Measurements from ENCODE around the gene DLGAP1. TPM values are rescaled to one million over a fixed set of nuclear protein-coding genes. Genes with fewer than 3 reads are reported as not detected.
A peak's percentile ranks its signal among the peaks of the same experiment; 100 is the strongest.

DLGAP1 gene
- total and polyA plus RNA-seq, 2 experiments from 2014 or later, result 17.0 to 48.5 TPM

- peaks cover 4% of the 10 kb centered on the region; the same call in 1 of the 2 replicates for H3K36me3 ChIP-seq (ENCODE audit: insufficient read depth)
- peak; percentile 75 for ATAC-seq
- peak overlapping the region; percentile 98 for H3K27ac ChIP-seq (ENCODE audit: low read depth)
- no peaks in the 10 kb centered on the region for H3K9me2 ChIP-seq (ENCODE audit: insufficient read depth)
- Mint-ChIP-seq H3K4me3 (no peak overlapping the region), H3K27ac (no peak overlapping the region), H3K9me3 (no peaks in the 10 kb centered on the region; the same call in 2 of the 3 replicates), H3K27me3 (ENCODE audit: insufficient read depth, low read depth, poor library complexity) (peaks cover 9% of the 10 kb centered on the region), H3K4me1 (peaks cover 27% of the 10 kb centered on the region), H3K36me3 (ENCODE audit: low read depth) (peaks cover 6% of the 10 kb centered on the region; the same call in 1 of the 3 replicates)
- H3F3A ChIP-seq (replicated peaks; ENCODE audit: low read depth), result peaks cover 11% of the 10 kb centered on the region
- DNase-seq (ENCODE audit: low spot score), result peak; percentile 94
- H2AFZ ChIP-seq, result no peak overlapping the region
- H3K4me3 ChIP-seq, result peak overlapping the region; percentile 70
- TF ChIP-seq NANOG (IDR thresholded peaks at IDR 0.05; ENCODE audit: borderline replicate concordance) (peak; percentile 97), CREB1 (CRISPR knock-in tag; IDR thresholded peaks at IDR 0.05; ENCODE audit: low read depth) (peak; percentile 26; the same call in 1 of the 2 replicates), REST (IDR thresholded peaks at IDR 0.05; ENCODE audit: unreplicated experiment) (no peak), STAT1 (IDR thresholded peaks at IDR 0.05; ENCODE audit: unreplicated experiment) (no peak), CTCF (conservative IDR thresholded peaks at IDR 0.05; ENCODE audit: low read depth in 2 of 2) (no peak), ZNF114 (CRISPR knock-in tag; IDR thresholded peaks at IDR 0.05) (no peak), POLR2AphosphoS5 (IDR thresholded peaks at IDR 0.05; ENCODE audit: low read depth) (peak; percentile 55)
- TF ChIP-seq, protein P1, sequence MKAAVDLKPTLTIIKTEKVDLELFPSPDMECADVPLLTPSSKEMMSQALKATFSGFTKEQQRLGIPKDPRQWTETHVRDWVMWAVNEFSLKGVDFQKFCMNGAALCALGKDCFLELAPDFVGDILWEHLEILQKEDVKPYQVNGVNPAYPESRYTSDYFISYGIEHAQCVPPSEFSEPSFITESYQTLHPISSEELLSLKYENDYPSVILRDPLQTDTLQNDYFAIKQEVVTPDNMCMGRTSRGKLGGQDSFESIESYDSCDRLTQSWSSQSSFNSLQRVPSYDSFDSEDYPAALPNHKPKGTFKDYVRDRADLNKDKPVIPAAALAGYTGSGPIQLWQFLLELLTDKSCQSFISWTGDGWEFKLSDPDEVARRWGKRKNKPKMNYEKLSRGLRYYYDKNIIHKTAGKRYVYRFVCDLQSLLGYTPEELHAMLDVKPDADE (IDR thresholded peaks at IDR 0.05), result peak; percentile 47; the same call in 1 of the 2 replicates
- TF ChIP-seq, protein P2, sequence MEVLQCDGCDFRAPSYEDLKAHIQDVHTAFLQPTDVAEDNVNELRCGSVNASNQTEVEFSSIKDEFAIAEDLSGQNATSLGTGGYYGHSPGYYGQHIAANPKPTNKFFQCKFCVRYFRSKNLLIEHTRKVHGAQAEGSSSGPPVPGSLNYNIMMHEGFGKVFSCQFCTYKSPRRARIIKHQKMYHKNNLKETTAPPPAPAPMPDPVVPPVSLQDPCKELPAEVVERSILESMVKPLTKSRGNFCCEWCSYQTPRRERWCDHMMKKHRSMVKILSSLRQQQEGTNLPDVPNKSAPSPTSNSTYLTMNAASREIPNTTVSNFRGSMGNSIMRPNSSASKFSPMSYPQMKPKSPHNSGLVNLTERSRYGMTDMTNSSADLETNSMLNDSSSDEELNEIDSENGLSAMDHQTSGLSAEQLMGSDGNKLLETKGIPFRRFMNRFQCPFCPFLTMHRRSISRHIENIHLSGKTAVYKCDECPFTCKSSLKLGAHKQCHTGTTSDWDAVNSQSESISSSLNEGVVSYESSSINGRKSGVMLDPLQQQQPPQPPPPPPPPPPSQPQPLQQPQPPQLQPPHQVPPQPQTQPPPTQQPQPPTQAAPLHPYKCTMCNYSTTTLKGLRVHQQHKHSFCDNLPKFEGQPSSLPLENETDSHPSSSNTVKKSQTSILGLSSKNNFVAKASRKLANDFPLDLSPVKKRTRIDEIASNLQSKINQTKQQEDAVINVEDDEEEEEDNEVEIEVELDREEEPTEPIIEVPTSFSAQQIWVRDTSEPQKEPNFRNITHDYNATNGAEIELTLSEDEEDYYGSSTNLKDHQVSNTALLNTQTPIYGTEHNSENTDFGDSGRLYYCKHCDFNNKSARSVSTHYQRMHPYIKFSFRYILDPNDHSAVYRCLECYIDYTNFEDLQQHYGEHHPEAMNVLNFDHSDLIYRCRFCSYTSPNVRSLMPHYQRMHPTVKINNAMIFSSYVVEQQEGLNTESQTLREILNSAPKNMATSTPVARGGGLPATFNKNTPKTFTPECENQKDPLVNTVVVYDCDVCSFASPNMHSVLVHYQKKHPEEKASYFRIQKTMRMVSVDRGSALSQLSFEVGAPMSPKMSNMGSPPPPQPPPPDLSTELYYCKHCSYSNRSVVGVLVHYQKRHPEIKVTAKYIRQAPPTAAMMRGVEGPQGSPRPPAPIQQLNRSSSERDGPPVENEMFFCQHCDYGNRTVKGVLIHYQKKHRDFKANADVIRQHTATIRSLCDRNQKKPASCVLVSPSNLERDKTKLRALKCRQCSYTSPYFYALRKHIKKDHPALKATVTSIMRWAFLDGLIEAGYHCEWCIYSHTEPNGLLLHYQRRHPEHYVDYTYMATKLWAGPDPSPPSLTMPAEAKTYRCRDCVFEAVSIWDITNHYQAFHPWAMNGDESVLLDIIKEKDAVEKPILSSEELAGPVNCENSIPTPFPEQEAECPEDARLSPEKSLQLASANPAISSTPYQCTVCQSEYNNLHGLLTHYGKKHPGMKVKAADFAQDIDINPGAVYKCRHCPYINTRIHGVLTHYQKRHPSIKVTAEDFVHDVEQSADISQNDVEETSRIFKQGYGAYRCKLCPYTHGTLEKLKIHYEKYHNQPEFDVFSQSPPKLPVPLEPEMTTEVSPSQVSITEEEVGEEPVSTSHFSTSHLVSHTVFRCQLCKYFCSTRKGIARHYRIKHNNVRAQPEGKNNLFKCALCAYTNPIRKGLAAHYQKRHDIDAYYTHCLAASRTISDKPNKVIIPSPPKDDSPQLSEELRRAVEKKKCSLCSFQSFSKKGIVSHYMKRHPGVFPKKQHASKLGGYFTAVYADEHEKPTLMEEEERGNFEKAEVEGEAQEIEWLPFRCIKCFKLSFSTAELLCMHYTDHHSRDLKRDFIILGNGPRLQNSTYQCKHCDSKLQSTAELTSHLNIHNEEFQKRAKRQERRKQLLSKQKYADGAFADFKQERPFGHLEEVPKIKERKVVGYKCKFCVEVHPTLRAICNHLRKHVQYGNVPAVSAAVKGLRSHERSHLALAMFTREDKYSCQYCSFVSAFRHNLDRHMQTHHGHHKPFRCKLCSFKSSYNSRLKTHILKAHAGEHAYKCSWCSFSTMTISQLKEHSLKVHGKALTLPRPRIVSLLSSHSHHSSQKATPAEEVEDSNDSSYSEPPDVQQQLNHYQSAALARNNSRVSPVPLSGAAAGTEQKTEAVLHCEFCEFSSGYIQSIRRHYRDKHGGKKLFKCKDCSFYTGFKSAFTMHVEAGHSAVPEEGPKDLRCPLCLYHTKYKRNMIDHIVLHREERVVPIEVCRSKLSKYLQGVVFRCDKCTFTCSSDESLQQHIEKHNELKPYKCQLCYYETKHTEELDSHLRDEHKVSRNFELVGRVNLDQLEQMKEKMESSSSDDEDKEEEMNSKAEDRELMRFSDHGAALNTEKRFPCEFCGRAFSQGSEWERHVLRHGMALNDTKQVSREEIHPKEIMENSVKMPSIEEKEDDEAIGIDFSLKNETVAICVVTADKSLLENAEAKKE (CRISPR knock-in tag; IDR thresholded peaks at IDR 0.05), result no peak
- H3K27me3 ChIP-seq (ENCODE audit: insufficient read depth), result no peaks in the 10 kb centered on the region
- no peaks in the 10 kb centered on the region for H4K20me1 ChIP-seq (replicated peaks; ENCODE audit: insufficient read depth)
- H3K4me1 ChIP-seq (ENCODE audit: insufficient read depth), result peaks cover 31% of the 10 kb centered on the region
- H3K4me2 ChIP-seq, result peak overlapping the region; percentile 75
- H3K79me2 ChIP-seq (replicated peaks; ENCODE audit: insufficient read depth), result peaks cover 36% of the 10 kb centered on the region
Measured at GRCh38 chr18:3603421-3604234, 851.5 kb downstream of the DLGAP1 start.

Data from GM23338 (cell line).